Measurements from ENCODE around the gene STIP1. TPM values are rescaled to one million over a fixed set of nuclear protein-coding genes. Genes with fewer than 3 reads are reported as not detected.

Gene STIP1
- total RNA-seq, 1 experiment from 2014 or later = 297 TPM

- Mint-ChIP-seq H3K4me1 (ENCODE audit: low read depth, unreplicated experiment) (no peaks in the 10 kb centered on the region), H3K4me3 (ENCODE audit: unreplicated experiment) (no peak overlapping the region), H3K27me3 (ENCODE audit: insufficient read depth, unreplicated experiment) (no peaks in the 10 kb centered on the region), H3K36me3 (ENCODE audit: insufficient read depth, unreplicated experiment) (peaks cover 100% of the 10 kb centered on the region), H3K9me3 (ENCODE audit: unreplicated experiment) (no peaks in the 10 kb centered on the region), H3K27ac (ENCODE audit: unreplicated experiment) (no peak overlapping the region)
- Histone ChIP-seq H3K4me3 (ENCODE audit: low read depth, low read length) (no peak overlapping the region), H3K4me1 (no peaks in the 10 kb centered on the region), H3K9me3 (no peaks in the 10 kb centered on the region), H3K36me3 (ENCODE audit: control insufficient read depth, insufficient read depth, low read length) (peaks cover 10% of the 10 kb centered on the region), H3K27me3 (replicated peaks; ENCODE audit: control insufficient read depth, insufficient read depth, low read length) (no peaks in the 10 kb centered on the region)
- no peak for DNase-seq
- BruUV-seq (replicated peaks) = no TSS peak
- TF ChIP-seq CTCF (IDR thresholded peaks at IDR 0.05; ENCODE audit: insufficient read depth in 1 of 2, low read depth in 1 of 2, low read length in 1 of 2, severe bottlenecking in 1 of 2, unreplicated experiment in 1 of 2) = no peak
- POLR2A ChIA-PET = interaction anchor here (0.6 kb wide), 1 partner anchor 383 kb away, joined by 4 read pairs; no protein-coding TSS in a partner anchor
- CTCF ChIA-PET = interaction anchor here (0.6 to 1.9 kb wide), 2 partner anchors 11 to 15 kb away, joined by 4 to 14 read pairs; partner anchors contain the start of gene STIP1
- intact Hi-C loops (cut with micrococcal nuclease; ENCODE audit: unreplicated experiment) = no loop called here
Measured at GRCh38 chr11:64196626-64197025, 10.7 kb downstream of the STIP1 start.

GRCh38 chr11:64198511-64198910, 12.5 kb downstream of the STIP1 start:
- Mint-ChIP-seq H3K36me3 (ENCODE audit: insufficient read depth, unreplicated experiment) (peaks cover 100% of the 10 kb centered on the region), H3K27ac (ENCODE audit: unreplicated experiment) (no peak overlapping the region), H3K4me3 (ENCODE audit: unreplicated experiment) (no peak overlapping the region), H3K4me1 (ENCODE audit: low read depth, unreplicated experiment) (no peaks in the 10 kb centered on the region), H3K27me3 (ENCODE audit: insufficient read depth, unreplicated experiment) (no peaks in the 10 kb centered on the region), H3K9me3 (ENCODE audit: unreplicated experiment) (no peaks in the 10 kb centered on the region)
- H3K9me3 ChIP-seq = no peaks in the 10 kb centered on the region
- H3K27me3 ChIP-seq (replicated peaks; ENCODE audit: control insufficient read depth, insufficient read depth, low read length) = no peaks in the 10 kb centered on the region
- H3K4me1 ChIP-seq = no peaks in the 10 kb centered on the region
- CTCF ChIA-PET = no interaction called here
- POLR2A ChIA-PET = no interaction called here
- intact Hi-C loops (cut with micrococcal nuclease; ENCODE audit: unreplicated experiment) = no loop called here
- BruUV-seq (replicated peaks) = no TSS peak
- H3K36me3 ChIP-seq (ENCODE audit: control insufficient read depth, insufficient read depth, low read length) = peaks cover 11% of the 10 kb centered on the region
- no peak for TF ChIP-seq CTCF (IDR thresholded peaks at IDR 0.05; ENCODE audit: insufficient read depth in 1 of 2, low read depth in 1 of 2, low read length in 1 of 2, severe bottlenecking in 1 of 2, unreplicated experiment in 1 of 2)
- DNase-seq = no peak
- H3K4me3 ChIP-seq (ENCODE audit: low read depth, low read length) = no peak overlapping the region

GRCh38 chr11:64201543-64201942, 15.6 kb downstream of the STIP1 start:
- Mint-ChIP-seq H3K36me3 (ENCODE audit: insufficient read depth, unreplicated experiment) (peaks cover 94% of the 10 kb centered on the region), H3K27me3 (ENCODE audit: insufficient read depth, unreplicated experiment) (no peaks in the 10 kb centered on the region), H3K4me1 (ENCODE audit: low read depth, unreplicated experiment) (no peaks in the 10 kb centered on the region), H3K4me3 (ENCODE audit: unreplicated experiment) (no peak overlapping the region), H3K9me3 (ENCODE audit: unreplicated experiment) (no peaks in the 10 kb centered on the region), H3K27ac (ENCODE audit: unreplicated experiment) (peak overlapping the region; percentile 34)
- Histone ChIP-seq H3K4me3 (ENCODE audit: low read depth, low read length) (no peak overlapping the region), H3K27me3 (replicated peaks; ENCODE audit: control insufficient read depth, insufficient read depth, low read length) (no peaks in the 10 kb centered on the region), H3K36me3 (ENCODE audit: control insufficient read depth, insufficient read depth, low read length) (peaks cover 10% of the 10 kb centered on the region), H3K9me3 (no peaks in the 10 kb centered on the region), H3K4me1 (no peaks in the 10 kb centered on the region)
- DNase-seq = no peak
- ChIA-PET POLR2A (no interaction called here), CTCF (interaction anchor here (0.7 kb wide), 1 partner anchor 214 kb away, joined by 3 read pairs; no protein-coding TSS in a partner anchor)
- intact Hi-C loops (cut with micrococcal nuclease; ENCODE audit: unreplicated experiment) = no loop called here
- BruUV-seq (replicated peaks) = no TSS peak
- no peak for TF ChIP-seq CTCF (IDR thresholded peaks at IDR 0.05; ENCODE audit: insufficient read depth in 1 of 2, low read depth in 1 of 2, low read length in 1 of 2, severe bottlenecking in 1 of 2, unreplicated experiment in 1 of 2)

Data from Caco-2 (cell line).